Measurements from ENCODE around the gene TRIM58.

DNA sequence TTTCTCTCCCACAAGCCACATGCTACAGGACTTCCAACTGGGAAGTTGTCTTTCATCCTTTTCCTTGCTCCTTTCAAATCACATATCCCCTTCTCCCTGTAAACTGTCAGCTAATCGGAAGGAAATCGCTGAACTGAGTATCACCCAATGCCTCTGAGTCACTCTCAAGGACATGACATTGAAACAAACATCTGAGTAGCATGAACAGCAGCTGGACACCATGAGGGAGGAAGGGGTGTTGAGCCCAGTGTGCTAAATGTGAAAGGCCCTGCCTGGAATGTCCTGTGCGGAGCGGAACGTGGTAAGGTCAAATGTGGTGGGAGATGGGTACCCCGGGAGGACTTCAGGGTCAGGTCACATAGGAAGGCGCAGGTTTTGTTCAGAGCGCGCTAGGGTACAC lies 67.9 kb downstream of the TRIM58 start, which contains the start of gene OR2AJ1:
- TF ChIP-seq, protein P1, sequence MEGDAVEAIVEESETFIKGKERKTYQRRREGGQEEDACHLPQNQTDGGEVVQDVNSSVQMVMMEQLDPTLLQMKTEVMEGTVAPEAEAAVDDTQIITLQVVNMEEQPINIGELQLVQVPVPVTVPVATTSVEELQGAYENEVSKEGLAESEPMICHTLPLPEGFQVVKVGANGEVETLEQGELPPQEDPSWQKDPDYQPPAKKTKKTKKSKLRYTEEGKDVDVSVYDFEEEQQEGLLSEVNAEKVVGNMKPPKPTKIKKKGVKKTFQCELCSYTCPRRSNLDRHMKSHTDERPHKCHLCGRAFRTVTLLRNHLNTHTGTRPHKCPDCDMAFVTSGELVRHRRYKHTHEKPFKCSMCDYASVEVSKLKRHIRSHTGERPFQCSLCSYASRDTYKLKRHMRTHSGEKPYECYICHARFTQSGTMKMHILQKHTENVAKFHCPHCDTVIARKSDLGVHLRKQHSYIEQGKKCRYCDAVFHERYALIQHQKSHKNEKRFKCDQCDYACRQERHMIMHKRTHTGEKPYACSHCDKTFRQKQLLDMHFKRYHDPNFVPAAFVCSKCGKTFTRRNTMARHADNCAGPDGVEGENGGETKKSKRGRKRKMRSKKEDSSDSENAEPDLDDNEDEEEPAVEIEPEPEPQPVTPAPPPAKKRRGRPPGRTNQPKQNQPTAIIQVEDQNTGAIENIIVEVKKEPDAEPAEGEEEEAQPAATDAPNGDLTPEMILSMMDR (IDR thresholded peaks at IDR 0.05) = no peak
- TF ChIP-seq POLR2AphosphoS5 (IDR thresholded peaks at IDR 0.05; ENCODE audit: low read depth, low read length) (no peak), SIN3A (IDR thresholded peaks at IDR 0.05; ENCODE audit: borderline replicate concordance, insufficient read depth, low read depth, low read length) (no peak), TCF7L2 (IDR thresholded peaks at IDR 0.05; ENCODE audit: low read depth, low read length) (no peak)
- TF ChIP-seq, protein P2, sequence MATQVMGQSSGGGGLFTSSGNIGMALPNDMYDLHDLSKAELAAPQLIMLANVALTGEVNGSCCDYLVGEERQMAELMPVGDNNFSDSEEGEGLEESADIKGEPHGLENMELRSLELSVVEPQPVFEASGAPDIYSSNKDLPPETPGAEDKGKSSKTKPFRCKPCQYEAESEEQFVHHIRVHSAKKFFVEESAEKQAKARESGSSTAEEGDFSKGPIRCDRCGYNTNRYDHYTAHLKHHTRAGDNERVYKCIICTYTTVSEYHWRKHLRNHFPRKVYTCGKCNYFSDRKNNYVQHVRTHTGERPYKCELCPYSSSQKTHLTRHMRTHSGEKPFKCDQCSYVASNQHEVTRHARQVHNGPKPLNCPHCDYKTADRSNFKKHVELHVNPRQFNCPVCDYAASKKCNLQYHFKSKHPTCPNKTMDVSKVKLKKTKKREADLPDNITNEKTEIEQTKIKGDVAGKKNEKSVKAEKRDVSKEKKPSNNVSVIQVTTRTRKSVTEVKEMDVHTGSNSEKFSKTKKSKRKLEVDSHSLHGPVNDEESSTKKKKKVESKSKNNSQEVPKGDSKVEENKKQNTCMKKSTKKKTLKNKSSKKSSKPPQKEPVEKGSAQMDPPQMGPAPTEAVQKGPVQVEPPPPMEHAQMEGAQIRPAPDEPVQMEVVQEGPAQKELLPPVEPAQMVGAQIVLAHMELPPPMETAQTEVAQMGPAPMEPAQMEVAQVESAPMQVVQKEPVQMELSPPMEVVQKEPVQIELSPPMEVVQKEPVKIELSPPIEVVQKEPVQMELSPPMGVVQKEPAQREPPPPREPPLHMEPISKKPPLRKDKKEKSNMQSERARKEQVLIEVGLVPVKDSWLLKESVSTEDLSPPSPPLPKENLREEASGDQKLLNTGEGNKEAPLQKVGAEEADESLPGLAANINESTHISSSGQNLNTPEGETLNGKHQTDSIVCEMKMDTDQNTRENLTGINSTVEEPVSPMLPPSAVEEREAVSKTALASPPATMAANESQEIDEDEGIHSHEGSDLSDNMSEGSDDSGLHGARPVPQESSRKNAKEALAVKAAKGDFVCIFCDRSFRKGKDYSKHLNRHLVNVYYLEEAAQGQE (IDR thresholded peaks at IDR 0.05; ENCODE audit: insufficient read depth in 1 of 2, low read depth in 2 of 2, low read length in 1 of 2) = no peak

All from Panc1 (cell line).